ENCODE results near the gene SLC2A1. TPM values are rescaled to one million over a fixed set of nuclear protein-coding genes. Genes with fewer than 3 reads are reported as not detected.

SLC2A1 gene
- total and polyA plus RNA-seq, 2 of the 13 experiments (the other 11 are each of a cell fraction or from before 2014, with no cell fraction given), result 125 to 423 TPM

- TF ChIP-seq ZFP91 (CRISPR knock-in tag; IDR thresholded peaks at IDR 0.05; ENCODE audit: borderline replicate concordance), result no peak
- peak; percentile 16; the same call in 1 of the 2 replicates for TF ChIP-seq NFYC (CRISPR knock-in tag; IDR thresholded peaks at IDR 0.05)
- peak; percentile 37; the same call in 1 of the 2 replicates for TF ChIP-seq ZNF121 (CRISPR knock-in tag; IDR thresholded peaks at IDR 0.05)
- TF ChIP-seq KDM5A (IDR thresholded peaks at IDR 0.05; ENCODE audit: borderline replicate concordance, low read length), result no peak
- no peak; the same call in 1 of the 2 replicates for TF ChIP-seq ZNF580 (CRISPR knock-in tag; IDR thresholded peaks at IDR 0.05; ENCODE audit: borderline replicate concordance, low read depth)
- 0 out of 2 replicates have a peak, but pooled peaks have one; percentile 30 for TF ChIP-seq MIER2 (CRISPR knock-in tag; IDR thresholded peaks at IDR 0.05)
- no peak for TF ChIP-seq NAIF1 (CRISPR knock-in tag; IDR thresholded peaks at IDR 0.05; ENCODE audit: borderline replicate concordance)
- TF ChIP-seq ZMYM4 (CRISPR knock-in tag; IDR thresholded peaks at IDR 0.05), result 0 out of 2 replicates have a peak, but pooled peaks have one; percentile 33
- TF ChIP-seq ZNF335 (CRISPR knock-in tag; IDR thresholded peaks at IDR 0.05), result no peak
- TF ChIP-seq HMGXB4 (CRISPR knock-in tag; IDR thresholded peaks at IDR 0.05; ENCODE audit: borderline replicate concordance in 1 of 2, low read depth in 1 of 2), result peak; percentile 25 to 68; a peak in 3 of 4 replicates
- TF ChIP-seq MXI1 (IDR thresholded peaks at IDR 0.05; ENCODE audit: borderline replicate concordance, low read depth, low read length), result no peak
- no peak for TF ChIP-seq ZNF710 (CRISPR knock-in tag; IDR thresholded peaks at IDR 0.05; ENCODE audit: borderline replicate concordance)
- peak; percentile 88 for TF ChIP-seq TEAD3 (CRISPR knock-in tag; optimal IDR thresholded peaks at IDR 0.05; ENCODE audit: borderline replicate concordance)
- peak; percentile 48; the same call in 1 of the 2 replicates for TF ChIP-seq YEATS2 (CRISPR knock-in tag; IDR thresholded peaks at IDR 0.05; ENCODE audit: borderline replicate concordance)
- no peak for TF ChIP-seq ZBTB43 (CRISPR knock-in tag; conservative IDR thresholded peaks at IDR 0.05)
- TF ChIP-seq CCAR2 (optimal IDR thresholded peaks at IDR 0.05; ENCODE audit: low read depth, low read length), result peak; percentile 25
- peak; percentile 31; the same call in 1 of the 2 replicates for TF ChIP-seq HOXA3 (CRISPR knock-in tag; IDR thresholded peaks at IDR 0.05)
- peak; percentile 46; the same call in 1 of the 2 replicates for TF ChIP-seq HNF1B (CRISPR knock-in tag; IDR thresholded peaks at IDR 0.05)
- no peak for TF ChIP-seq SMAD1 (CRISPR knock-in tag; IDR thresholded peaks at IDR 0.05; ENCODE audit: borderline replicate concordance, low read depth)
- TF ChIP-seq ESRRA (CRISPR knock-in tag; IDR thresholded peaks at IDR 0.05; ENCODE audit: low read depth), result no peak
Observed at GRCh38 chr1:42922687-42923366, 35.8 kb downstream of the SLC2A1 start (continued).
